ENCODE data around the gene CFAP20DC. TPM values are rescaled to one million over a fixed set of nuclear protein-coding genes. Genes with fewer than 3 reads are reported as not detected.
A peak's percentile ranks its signal among the peaks of the same experiment; 100 is the strongest.
"Not testable (repeated sequence)": the region's sequence is repeated elsewhere in the genome, so short reads cannot be mapped to it uniquely, and the experiment has no call there.

The CFAP20DC gene
- 4.7 and 5.2 TPM in 2 replicates for total RNA-seq (ENCODE audit: low replicate concordance)
- long read RNA-seq, partial matches to known transcripts, result 7 of 19 reads
- long read RNA-seq, other reads (novel, unspliced or antisense), result 8 of 19 reads

GRCh38 chr3:59049671-59050331, at the start of gene CFAP20DC:
CFAP20DC (minus strand) TSS chr3:59050025; CDS start chr3:59049631, 394 bp downstream.
- peak; percentile 92 for DNase-seq (ENCODE audit: extremely low spot score, unreplicated experiment)
- TF ChIP-seq, protein P1, sequence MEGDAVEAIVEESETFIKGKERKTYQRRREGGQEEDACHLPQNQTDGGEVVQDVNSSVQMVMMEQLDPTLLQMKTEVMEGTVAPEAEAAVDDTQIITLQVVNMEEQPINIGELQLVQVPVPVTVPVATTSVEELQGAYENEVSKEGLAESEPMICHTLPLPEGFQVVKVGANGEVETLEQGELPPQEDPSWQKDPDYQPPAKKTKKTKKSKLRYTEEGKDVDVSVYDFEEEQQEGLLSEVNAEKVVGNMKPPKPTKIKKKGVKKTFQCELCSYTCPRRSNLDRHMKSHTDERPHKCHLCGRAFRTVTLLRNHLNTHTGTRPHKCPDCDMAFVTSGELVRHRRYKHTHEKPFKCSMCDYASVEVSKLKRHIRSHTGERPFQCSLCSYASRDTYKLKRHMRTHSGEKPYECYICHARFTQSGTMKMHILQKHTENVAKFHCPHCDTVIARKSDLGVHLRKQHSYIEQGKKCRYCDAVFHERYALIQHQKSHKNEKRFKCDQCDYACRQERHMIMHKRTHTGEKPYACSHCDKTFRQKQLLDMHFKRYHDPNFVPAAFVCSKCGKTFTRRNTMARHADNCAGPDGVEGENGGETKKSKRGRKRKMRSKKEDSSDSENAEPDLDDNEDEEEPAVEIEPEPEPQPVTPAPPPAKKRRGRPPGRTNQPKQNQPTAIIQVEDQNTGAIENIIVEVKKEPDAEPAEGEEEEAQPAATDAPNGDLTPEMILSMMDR (conservative IDR thresholded peaks at IDR 0.05), result no peak
- Mint-ChIP-seq H3K4me3 (peak within 1 kb of the TSS; percentile 83), H3K27ac (peak within 1 kb of the TSS; percentile 86), H3K27me3 (no peaks in the 10 kb centered on the region), H3K4me1 (ENCODE audit: unreplicated experiment) (peaks cover 30% of the 10 kb centered on the region), H3K9me3 (no peaks in the 10 kb centered on the region), H3K36me3 (no peaks in the 10 kb centered on the region)

- H3K36me3 Mint-ChIP-seq; H3K27ac Mint-ChIP-seq; H3K4me3 Mint-ChIP-seq; H3K27me3 Mint-ChIP-seq; DNase-seq (ENCODE audit: extremely low spot score, unreplicated experiment); H3K4me1 Mint-ChIP-seq (ENCODE audit: unreplicated experiment); H3K9me3 Mint-ChIP-seq: not testable (repeated sequence)
Measured at GRCh38 chr3:59098516-59098915, 48.7 kb upstream of the CFAP20DC start.

- DNase-seq (ENCODE audit: extremely low spot score, unreplicated experiment), result no peak
- Mint-ChIP-seq H3K27me3 (peaks cover 8% of the 10 kb centered on the region), H3K9me3 (peaks cover 9% of the 10 kb centered on the region), H3K27ac (no peak overlapping the region), H3K36me3 (no peaks in the 10 kb centered on the region), H3K4me3 (no peak overlapping the region), H3K4me1 (ENCODE audit: unreplicated experiment) (no peaks in the 10 kb centered on the region)
- TF ChIP-seq, protein P1 (conservative IDR thresholded peaks at IDR 0.05), result no peak
Measured at GRCh38 chr3:59094446-59094845, 44.6 kb upstream of the CFAP20DC start.

GRCh38 chr3:59093521-59093920, 43.7 kb upstream of the CFAP20DC start:
- TF ChIP-seq, protein P1 (conservative IDR thresholded peaks at IDR 0.05), result no peak
- no peaks in the 10 kb centered on the region for H3K36me3 Mint-ChIP-seq
- H3K4me3 Mint-ChIP-seq, result no peak overlapping the region
- DNase-seq (ENCODE audit: extremely low spot score, unreplicated experiment), result no peak
- peaks cover 4% of the 10 kb centered on the region for H3K9me3 Mint-ChIP-seq
- H3K27me3 Mint-ChIP-seq, result peaks cover 4% of the 10 kb centered on the region
- H3K4me1 Mint-ChIP-seq (ENCODE audit: unreplicated experiment), result no peaks in the 10 kb centered on the region
- no peak overlapping the region for H3K27ac Mint-ChIP-seq

GRCh38 chr3:59088761-59089160, 38.9 kb upstream of the CFAP20DC start:
- TF ChIP-seq, protein P1 (conservative IDR thresholded peaks at IDR 0.05), result no peak
- Mint-ChIP-seq H3K9me3 (no peaks in the 10 kb centered on the region), H3K27ac (no peak overlapping the region), H3K27me3 (no peaks in the 10 kb centered on the region), H3K36me3 (no peaks in the 10 kb centered on the region), H3K4me3 (no peak overlapping the region), H3K4me1 (ENCODE audit: unreplicated experiment) (no peaks in the 10 kb centered on the region)
- DNase-seq (ENCODE audit: extremely low spot score, unreplicated experiment), result no peak

- DNase-seq (ENCODE audit: extremely low spot score, unreplicated experiment), result no peak
- Mint-ChIP-seq H3K4me3 (no peak overlapping the region), H3K4me1 (ENCODE audit: unreplicated experiment) (no peaks in the 10 kb centered on the region), H3K27me3 (peaks cover 3% of the 10 kb centered on the region), H3K9me3 (peaks cover 2% of the 10 kb centered on the region), H3K36me3 (no peaks in the 10 kb centered on the region), H3K27ac (no peak overlapping the region)
- TF ChIP-seq, protein P1 (conservative IDR thresholded peaks at IDR 0.05), result no peak
Measured at GRCh38 chr3:59085976-59086375, 36.2 kb upstream of the CFAP20DC start.
